ENCODE measurements around the gene CREB5. TPM values are rescaled to one million over a fixed set of nuclear protein-coding genes. Genes with fewer than 3 reads are reported as not detected.

CREB5 gene
- polyA plus RNA-seq, 1 experiment: 3.9 TPM

GRCh38 chr7:28510026-28510369 lies 97.7 kb downstream of the CREB5 start:
- no peak for DNase-seq (ENCODE audit: low read depth)
- ChIA-PET POLR2A (no interaction called here), CTCF (interaction anchor here (0.6 kb wide), 1 partner anchor 330 kb away, joined by 4 read pairs; no protein-coding TSS in a partner anchor)
- no peak for TF ChIP-seq CTCF (IDR thresholded peaks at IDR 0.05; ENCODE audit: insufficient read depth, low read depth, low read length)
- no peaks in the 10 kb centered on the region for H3K36me3 ChIP-seq (ENCODE audit: control insufficient read depth, insufficient read depth, low read length)
- no peaks in the 10 kb centered on the region for H3K27me3 ChIP-seq (ENCODE audit: control insufficient read depth, insufficient read depth, low read length)
- H3K4me3 ChIP-seq (ENCODE audit: low read depth, low read length): no peak overlapping the region

GRCh38 chr7:28512668-28513440 lies 100.5 kb downstream of the CREB5 start:
- POLR2A ChIA-PET: no interaction called here
- no peaks in the 10 kb centered on the region for H3K27me3 ChIP-seq (ENCODE audit: control insufficient read depth, insufficient read depth, low read length)
- DNase-seq (ENCODE audit: low read depth): no peak
- H3K36me3 ChIP-seq (ENCODE audit: control insufficient read depth, insufficient read depth, low read length): no peaks in the 10 kb centered on the region
- H3K4me3 ChIP-seq (ENCODE audit: low read depth, low read length): no peak overlapping the region
- CTCF ChIA-PET: no interaction called here
- no peak for TF ChIP-seq CTCF (IDR thresholded peaks at IDR 0.05; ENCODE audit: insufficient read depth, low read depth, low read length)

GRCh38 chr7:28516390-28517172 lies 104.3 kb downstream of the CREB5 start:
- no peak for TF ChIP-seq CTCF (IDR thresholded peaks at IDR 0.05; ENCODE audit: insufficient read depth, low read depth, low read length)
- ChIA-PET CTCF (interaction anchor here (0.6 kb wide), 1 partner anchor 81 kb away, joined by 3 read pairs; no protein-coding TSS in a partner anchor), POLR2A (no interaction called here)
- DNase-seq (ENCODE audit: low read depth): no peak
- no peak overlapping the region for H3K4me3 ChIP-seq (ENCODE audit: low read depth, low read length)
- H3K36me3 ChIP-seq (ENCODE audit: control insufficient read depth, insufficient read depth, low read length): no peaks in the 10 kb centered on the region
- peaks cover 2% of the 10 kb centered on the region; the same call in 1 of the 2 replicates for H3K27me3 ChIP-seq (ENCODE audit: control insufficient read depth, insufficient read depth, low read length)

GRCh38 chr7:28517206-28517605 lies 104.9 kb downstream of the CREB5 start:
- Histone ChIP-seq H3K36me3 (ENCODE audit: control insufficient read depth, insufficient read depth, low read length) (no peaks in the 10 kb centered on the region), H3K27me3 (ENCODE audit: control insufficient read depth, insufficient read depth, low read length) (peaks cover 2% of the 10 kb centered on the region; the same call in 1 of the 2 replicates), H3K4me3 (ENCODE audit: low read depth, low read length) (no peak overlapping the region)
- ChIA-PET POLR2A (no interaction called here), CTCF (no interaction called here)
- no peak for TF ChIP-seq CTCF (IDR thresholded peaks at IDR 0.05; ENCODE audit: insufficient read depth, low read depth, low read length)
- DNase-seq (ENCODE audit: low read depth): no peak

- H3K36me3 ChIP-seq (ENCODE audit: control insufficient read depth, insufficient read depth, low read length): no peaks in the 10 kb centered on the region
- ChIA-PET POLR2A (no interaction called here), CTCF (no interaction called here)
- DNase-seq (ENCODE audit: low read depth): no peak
- no peak overlapping the region for H3K4me3 ChIP-seq (ENCODE audit: low read depth, low read length)
- TF ChIP-seq CTCF (IDR thresholded peaks at IDR 0.05; ENCODE audit: insufficient read depth, low read depth, low read length): no peak
- peaks cover 2% of the 10 kb centered on the region; the same call in 1 of the 2 replicates for H3K27me3 ChIP-seq (ENCODE audit: control insufficient read depth, insufficient read depth, low read length)
These were observed 105.3 kb downstream of the CREB5 start for GRCh38 chr7:28517606-28518005.

Data from BJ (cell line).